SK-N-SH (cell line): ENCODE data around the gene RPA1. TPM values are rescaled to one million over a fixed set of nuclear protein-coding genes. Genes with fewer than 3 reads are reported as not detected.

Experiments
- CTCF ChIA-PET: fragments of 300-600, 350-600 bp; formaldehyde crosslinking; extraction: SDS; loops from one replicate; lab custom pipeline; 2021; lab: Yijun Ruan, JAX
- POLR2A ChIA-PET: fragments of 350-600 bp; sonication (Branson Sonifier 250); formaldehyde crosslinking; extraction: SDS; loops from one replicate; lab custom pipeline; 2020; ENCODE audit warnings: antibody characterized with exemption, inconsistent platforms; lab: Yijun Ruan, JAX
- DNase-seq: peaks from one replicate; pipeline ENCODE4 v3.0.0; 2012
- H2AFZ ChIP-seq: fragments of 200-600 bp; sonication (generic); 2 replicates; pipeline ENCODE4 v1.8.1; 2016; ENCODE audit warnings: antibody characterized with exemption, mild to moderate bottlenecking, low read depth
- H3F3A ChIP-seq: fragments of 200-600 bp; sonication (generic); replicated peaks from 2 replicates; pipeline ENCODE3; 2016; ENCODE audit warnings: antibody characterized with exemption, mild to moderate bottlenecking; ENCODE audit not compliant: insufficient read depth
- H3K27ac ChIP-seq, 2 experiments: fragments of 200-500 bp in 1 of 2; fragments of 200-600 bp in 1 of 2; sonication (Bioruptor generic) in 1 of 2; sonication (generic), shearing (Covaris generic) in 1 of 2; 2 replicates each; pipeline versions ENCODE4 v1.5.1 to v1.6.1; 2014 to 2016; ENCODE audit warnings: low read depth in 2 of 2, inconsistent platforms in 1 of 2, low read length in 1 of 2, mild to moderate bottlenecking in 1 of 2, mixed read lengths in 1 of 2
- H3K27me3 ChIP-seq: fragments of 200-600 bp; sonication (generic), shearing (Covaris generic); 2 replicates; pipeline ENCODE4 v1.6.1; 2016; ENCODE audit warnings: mixed run types; ENCODE audit not compliant: insufficient read depth
- H3K36me3 ChIP-seq, 2 experiments: fragments of 200-500 bp in 1 of 2; fragments of 200-600 bp in 1 of 2; sonication (Bioruptor generic) in 1 of 2; sonication (generic) in 1 of 2; replicated peaks in 1 of 2; 2 replicates each; pipeline versions ENCODE3 to v1.5.1; 2014 to 2016; ENCODE audit warnings: low read length in 1 of 2, mild to moderate bottlenecking in 1 of 2; ENCODE audit not compliant: insufficient read depth in 2 of 2, control insufficient read depth in 1 of 2
- H3K4me1 ChIP-seq, 2 experiments: fragments of 200-500 bp in 1 of 2; fragments of 200-600 bp in 1 of 2; sonication (Bioruptor generic) in 1 of 2; sonication (generic), shearing (Covaris generic) in 1 of 2; 2 replicates each; pipeline versions ENCODE4 v1.5.1 to v1.6.1; 2014 to 2016; ENCODE audit warnings: low read depth in 1 of 2, low read length in 1 of 2, mixed run types in 1 of 2; ENCODE audit not compliant: insufficient read depth in 2 of 2, control insufficient read depth in 1 of 2
- H3K4me2 ChIP-seq: fragments of 200-600 bp; sonication (generic), shearing (Covaris generic); 2 replicates; pipeline ENCODE4 v1.6.1; 2017; ENCODE audit warnings: mixed run types
- H3K4me3 ChIP-seq, 2 experiments: fragments of 200-500 bp in 1 of 2; fragments of 200-600 bp in 1 of 2; sonication (Bioruptor generic) in 1 of 2; sonication (generic), shearing (Covaris generic) in 1 of 2; 2 replicates each; pipeline versions ENCODE4 v1.5.1 to v1.8.1; 2014 to 2016; ENCODE audit warnings: low read depth in 2 of 2, inconsistent platforms in 1 of 2, low read length in 1 of 2, mild to moderate bottlenecking in 1 of 2, mixed read lengths in 1 of 2, moderate library complexity in 1 of 2
- H3K79me2 ChIP-seq: fragments of 200-600 bp; sonication (generic); 2 replicates; pipeline ENCODE4 v1.8.1; 2017; ENCODE audit warnings: mild to moderate bottlenecking; ENCODE audit not compliant: insufficient read depth
- H3K9ac ChIP-seq: fragments of 200-600 bp; sonication (generic); 2 replicates; pipeline ENCODE4 v1.6.1; 2017; ENCODE audit warnings: mixed run types
- H3K9me2 ChIP-seq: fragments of 200-600 bp; sonication (generic); 2 replicates; pipeline ENCODE4 v1.6.1; 2017; ENCODE audit warnings: mixed run types
- H3K9me3 ChIP-seq: fragments of 200-600 bp; sonication (generic); 2 replicates; pipeline ENCODE4 v1.6.1; 2017; ENCODE audit warnings: mixed run types, mild to moderate bottlenecking, moderate library complexity
- H4K20me1 ChIP-seq: fragments of 200-600 bp; sonication (generic); 2 replicates; pipeline ENCODE4 v1.6.1; 2017; ENCODE audit warnings: mild to moderate bottlenecking, mixed run types; ENCODE audit not compliant: insufficient read depth
- CHD2 ChIP-seq: fragments of 150-350 bp; IDR thresholded peaks from 2 replicates; pipeline ENCODE4 v1.6.1; 2018; ENCODE audit warnings: low read length; ENCODE audit not compliant: partially characterized antibody
- EP300 ChIP-seq, 2 experiments: IDR thresholded peaks; 2 replicates each; pipeline versions ENCODE4 v1.4.0 to v1.6.1; 2012; ENCODE audit warnings: borderline replicate concordance in 1 of 2, low read depth in 1 of 2, low read length in 1 of 2
- FOXJ3 ChIP-seq: sonication (generic); formaldehyde crosslinking; IDR thresholded peaks from 2 replicates; pipeline ENCODE4 v1.5.1; 2020; ENCODE audit warnings: mild to moderate bottlenecking, missing genetic modification reagents
- GATA2 ChIP-seq: sonication (generic); formaldehyde crosslinking; IDR thresholded peaks from 2 replicates; pipeline ENCODE4 v1.5.0; 2020; ENCODE audit warnings: mild to moderate bottlenecking, missing genetic modification reagents
- MXI1 ChIP-seq: IDR thresholded peaks from 2 replicates; pipeline ENCODE4 v1.6.1; 2012; ENCODE audit warnings: mild to moderate bottlenecking, low read depth, low read length, improper control_type of control experiment
- POLR2AphosphoS5 ChIP-seq: IDR thresholded peaks from 2 replicates; pipeline ENCODE4 v1.6.1; 2012; ENCODE audit warnings: low read depth, low read length
- RCOR1 ChIP-seq: fragments of 150-350 bp; IDR thresholded peaks from 2 replicates; pipeline ENCODE4 v1.6.1; 2017; ENCODE audit warnings: antibody characterized with exemption, low read length
- RFX5 ChIP-seq: IDR thresholded peaks from 2 replicates; pipeline ENCODE4 v1.6.1; 2012; ENCODE audit warnings: mild to moderate bottlenecking, improper control_type of control experiment, low read length
- SIN3A ChIP-seq: IDR thresholded peaks from 2 replicates; pipeline ENCODE4 v1.6.1; 2012; ENCODE audit warnings: low read depth, mild to moderate bottlenecking, low read length, moderate library complexity, borderline replicate concordance
- TCF12 ChIP-seq: IDR thresholded peaks from 2 replicates; pipeline ENCODE4 v1.4.0; 2012
- WGBS: methylation state at CpG from one replicate; pipeline ENCODE4 v1.1.6; 2017; ENCODE audit warnings: low lambda C conversion rate; 5-methylcytosine and 5-hydroxymethylcytosine counted together
- polyA plus RNA-seq, 3 experiments: library from polyadenylated mRNA; depleted of rRNA; stranded (reverse); fragments of >200 nt; gene quantifications; 2 replicates each; pipeline ENCODE4 v1.2.3, GENCODE V29; 2012
- TF ChIP-seq, protein P1 (sequence below): fragments of 200-600 bp; sonication (generic); IDR thresholded peaks from 2 replicates; pipeline ENCODE4 v1.6.1; 2017; ENCODE audit warnings: antibody characterized with exemption, mild to moderate bottlenecking, moderate library complexity
- TF ChIP-seq, protein P2 (sequence below): IDR thresholded peaks from 2 replicates; pipeline ENCODE4 v1.6.1; 2012; ENCODE audit warnings: mild to moderate bottlenecking, low read depth, low read length, moderate library complexity
- TF ChIP-seq, protein P3 (sequence below): fragments of 150-350 bp; IDR thresholded peaks from 2 replicates; pipeline ENCODE4 v1.6.1; 2017; ENCODE audit warnings: antibody characterized with exemption, low read length, low read depth, borderline replicate concordance

RPA1 gene
- polyA plus RNA-seq, 1 of the 3 experiments (the other 2 are of a cell fraction) = 47.2 TPM

DNA sequence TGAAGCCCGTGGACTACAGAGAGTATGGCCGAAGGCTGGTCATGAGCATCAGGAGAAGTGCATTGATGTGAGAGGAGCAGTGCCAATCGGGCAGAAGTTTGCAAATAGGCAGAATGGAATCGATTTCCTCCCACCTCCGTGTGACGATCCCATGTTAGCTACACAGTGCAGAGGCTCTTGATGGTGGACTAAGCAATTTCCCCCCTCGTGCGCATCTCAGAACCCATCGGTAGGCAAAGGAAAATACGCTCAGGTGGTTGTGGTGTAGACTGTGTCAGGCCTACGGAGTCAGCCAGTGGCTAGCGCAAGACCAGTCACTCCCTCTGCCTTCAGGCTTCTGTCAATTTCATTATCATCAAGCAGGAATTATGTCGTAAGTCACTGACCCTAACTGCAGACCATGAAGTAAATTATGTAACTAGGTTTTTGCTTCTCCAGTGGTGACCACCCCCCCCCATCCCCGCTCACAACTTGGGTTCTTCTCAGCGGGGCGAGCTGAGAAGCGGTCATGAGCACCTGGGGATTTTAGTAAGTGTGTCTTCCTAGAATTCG lies 67.4 kb downstream of the RPA1 start (continued):
- TF ChIP-seq, protein P1, sequence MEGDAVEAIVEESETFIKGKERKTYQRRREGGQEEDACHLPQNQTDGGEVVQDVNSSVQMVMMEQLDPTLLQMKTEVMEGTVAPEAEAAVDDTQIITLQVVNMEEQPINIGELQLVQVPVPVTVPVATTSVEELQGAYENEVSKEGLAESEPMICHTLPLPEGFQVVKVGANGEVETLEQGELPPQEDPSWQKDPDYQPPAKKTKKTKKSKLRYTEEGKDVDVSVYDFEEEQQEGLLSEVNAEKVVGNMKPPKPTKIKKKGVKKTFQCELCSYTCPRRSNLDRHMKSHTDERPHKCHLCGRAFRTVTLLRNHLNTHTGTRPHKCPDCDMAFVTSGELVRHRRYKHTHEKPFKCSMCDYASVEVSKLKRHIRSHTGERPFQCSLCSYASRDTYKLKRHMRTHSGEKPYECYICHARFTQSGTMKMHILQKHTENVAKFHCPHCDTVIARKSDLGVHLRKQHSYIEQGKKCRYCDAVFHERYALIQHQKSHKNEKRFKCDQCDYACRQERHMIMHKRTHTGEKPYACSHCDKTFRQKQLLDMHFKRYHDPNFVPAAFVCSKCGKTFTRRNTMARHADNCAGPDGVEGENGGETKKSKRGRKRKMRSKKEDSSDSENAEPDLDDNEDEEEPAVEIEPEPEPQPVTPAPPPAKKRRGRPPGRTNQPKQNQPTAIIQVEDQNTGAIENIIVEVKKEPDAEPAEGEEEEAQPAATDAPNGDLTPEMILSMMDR = no peak

DNA sequence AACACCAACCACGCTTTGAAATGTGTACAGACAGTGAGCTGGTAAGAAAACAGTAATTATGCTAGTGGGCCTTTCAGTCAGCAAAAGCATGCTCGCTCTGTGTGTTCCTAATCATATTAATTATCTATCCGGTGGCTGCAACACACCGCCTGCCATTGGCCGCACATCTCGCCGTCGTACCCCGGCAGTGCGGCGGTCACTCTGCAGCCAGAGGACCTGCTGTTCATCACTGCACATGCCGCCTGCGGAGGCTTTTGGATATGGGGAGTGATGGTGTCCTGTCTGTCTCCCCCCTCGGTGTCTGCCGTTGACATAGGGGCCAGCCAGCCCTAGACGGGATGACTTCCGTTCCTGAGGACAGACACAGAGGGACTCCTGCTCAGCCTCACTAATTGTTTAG lies 68.5 kb downstream of the RPA1 start:
- Histone ChIP-seq H2AFZ (no peak overlapping the region), H3K79me2 (no peaks in the 10 kb centered on the region), H3K9me3 (no peaks in the 10 kb centered on the region), H4K20me1 (no peaks in the 10 kb centered on the region), H3K4me2 (no peak overlapping the region), H3F3A (no peaks in the 10 kb centered on the region), H3K4me3 (no peak overlapping the region), H3K36me3 (peaks cover 15 to 25% of the 10 kb centered on the region in 2 experiments), H3K9me2 (no peaks in the 10 kb centered on the region), H3K4me1 (peaks cover 0 to 25% of the 10 kb centered on the region in 2 experiments; a peak in 2 of 4 replicates), H3K9ac (no peak overlapping the region), H3K27me3 (no peaks in the 10 kb centered on the region), H3K27ac (peak overlapping the region in 1 of 2 experiments; percentile 91; a peak in 2 of 4 replicates)
- TF ChIP-seq MXI1 (peak; percentile 94), TCF12 (no peak), RCOR1 (peak; percentile 60; the same call in 1 of the 2 replicates), POLR2AphosphoS5 (no peak), SIN3A (no peak), RFX5 (no peak), EP300 (IDR thresholded peaks at IDR 0.05; ENCODE audit: borderline replicate concordance in 1 of 2, low read depth in 1 of 2, low read length in 1 of 2) (0 out of 4 replicates have a peak, but pooled peaks of 1 of the 2 experiments have one; percentile 14), GATA2 (CRISPR knock-in tag) (peak; percentile 41; the same call in 1 of the 2 replicates), FOXJ3 (peak; percentile 85), CHD2 (no peak)
- TF ChIP-seq, protein P2, sequence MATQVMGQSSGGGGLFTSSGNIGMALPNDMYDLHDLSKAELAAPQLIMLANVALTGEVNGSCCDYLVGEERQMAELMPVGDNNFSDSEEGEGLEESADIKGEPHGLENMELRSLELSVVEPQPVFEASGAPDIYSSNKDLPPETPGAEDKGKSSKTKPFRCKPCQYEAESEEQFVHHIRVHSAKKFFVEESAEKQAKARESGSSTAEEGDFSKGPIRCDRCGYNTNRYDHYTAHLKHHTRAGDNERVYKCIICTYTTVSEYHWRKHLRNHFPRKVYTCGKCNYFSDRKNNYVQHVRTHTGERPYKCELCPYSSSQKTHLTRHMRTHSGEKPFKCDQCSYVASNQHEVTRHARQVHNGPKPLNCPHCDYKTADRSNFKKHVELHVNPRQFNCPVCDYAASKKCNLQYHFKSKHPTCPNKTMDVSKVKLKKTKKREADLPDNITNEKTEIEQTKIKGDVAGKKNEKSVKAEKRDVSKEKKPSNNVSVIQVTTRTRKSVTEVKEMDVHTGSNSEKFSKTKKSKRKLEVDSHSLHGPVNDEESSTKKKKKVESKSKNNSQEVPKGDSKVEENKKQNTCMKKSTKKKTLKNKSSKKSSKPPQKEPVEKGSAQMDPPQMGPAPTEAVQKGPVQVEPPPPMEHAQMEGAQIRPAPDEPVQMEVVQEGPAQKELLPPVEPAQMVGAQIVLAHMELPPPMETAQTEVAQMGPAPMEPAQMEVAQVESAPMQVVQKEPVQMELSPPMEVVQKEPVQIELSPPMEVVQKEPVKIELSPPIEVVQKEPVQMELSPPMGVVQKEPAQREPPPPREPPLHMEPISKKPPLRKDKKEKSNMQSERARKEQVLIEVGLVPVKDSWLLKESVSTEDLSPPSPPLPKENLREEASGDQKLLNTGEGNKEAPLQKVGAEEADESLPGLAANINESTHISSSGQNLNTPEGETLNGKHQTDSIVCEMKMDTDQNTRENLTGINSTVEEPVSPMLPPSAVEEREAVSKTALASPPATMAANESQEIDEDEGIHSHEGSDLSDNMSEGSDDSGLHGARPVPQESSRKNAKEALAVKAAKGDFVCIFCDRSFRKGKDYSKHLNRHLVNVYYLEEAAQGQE = no peak
- TF ChIP-seq, protein P3, sequence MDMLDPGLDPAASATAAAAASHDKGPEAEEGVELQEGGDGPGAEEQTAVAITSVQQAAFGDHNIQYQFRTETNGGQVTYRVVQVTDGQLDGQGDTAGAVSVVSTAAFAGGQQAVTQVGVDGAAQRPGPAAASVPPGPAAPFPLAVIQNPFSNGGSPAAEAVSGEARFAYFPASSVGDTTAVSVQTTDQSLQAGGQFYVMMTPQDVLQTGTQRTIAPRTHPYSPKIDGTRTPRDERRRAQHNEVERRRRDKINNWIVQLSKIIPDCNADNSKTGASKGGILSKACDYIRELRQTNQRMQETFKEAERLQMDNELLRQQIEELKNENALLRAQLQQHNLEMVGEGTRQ = no peak
- 79% methylated on average over 16 of the region's 17 CpGs for WGBS
- DNase-seq = peak; percentile 78
- CTCF ChIA-PET = interaction anchor here (0.6 to 1.3 kb wide), 3 partner anchors 13 to 128 kb away, joined by 3 to 4 read pairs (median 4); partner anchors contain the start of gene RTN4RL1
- POLR2A ChIA-PET = no interaction called here
